ENCODE results near the gene AP4M1.

AP4M1 gene

GRCh38 chr7:100088095-100088620 is 13.3 kb upstream of the AP4M1 start:
- TF ChIP-seq CTCF (conservative IDR thresholded peaks at IDR 0.05): no peak
- TF ChIP-seq ZFX (IDR thresholded peaks at IDR 0.05): no peak
- peak overlapping the region; percentile 84 for H3K27ac ChIP-seq

GRCh38 chr7:100088621-100089457 is 12.6 kb upstream of the AP4M1 start, which contains the start of gene COPS6:
COPS6 (plus strand) TSS chr7:100088969; CDS start chr7:100088991, 22 bp downstream.
- TF ChIP-seq CTCF (conservative IDR thresholded peaks at IDR 0.05): no peak
- TF ChIP-seq ZFX (IDR thresholded peaks at IDR 0.05): peak; percentile 90; the same call in 1 of the 2 replicates
- H3K27ac ChIP-seq: peak within 1 kb of the TSS; percentile 84

- peak overlapping the region; percentile 84 for H3K27ac ChIP-seq
- TF ChIP-seq CTCF (conservative IDR thresholded peaks at IDR 0.05) (no peak), ZFX (IDR thresholded peaks at IDR 0.05) (no peak)
Observed at GRCh38 chr7:100089458-100090196, 11.8 kb upstream of the AP4M1 start.

- H3K27ac ChIP-seq: no peak overlapping the region
- no peak for TF ChIP-seq ZFX (IDR thresholded peaks at IDR 0.05)
Observed at GRCh38 chr7:100090527-100091410, 10.7 kb upstream of the AP4M1 start.

GRCh38 chr7:100091411-100092181 is 9.8 kb upstream of the AP4M1 start:
- H3K27ac ChIP-seq: no peak overlapping the region
- TF ChIP-seq ZFX (IDR thresholded peaks at IDR 0.05) (no peak), CTCF (conservative IDR thresholded peaks at IDR 0.05) (no peak)

GRCh38 chr7:100093054-100093453 is 8.4 kb upstream of the AP4M1 start:
- H3K27ac ChIP-seq: no peak overlapping the region
- TF ChIP-seq ZFX (IDR thresholded peaks at IDR 0.05): no peak
- no peak for TF ChIP-seq CTCF (conservative IDR thresholded peaks at IDR 0.05)
